GM19023 (cell line): ENCODE results near the gene RBBP6.
"Not testable (repeated sequence)": the region's sequence is repeated elsewhere in the genome, so short reads cannot be mapped to it uniquely, and the experiment has no call there.

Experiments
- ATAC-seq: cut with Tn5 transposase; IDR thresholded peaks from one replicate; pipeline ENCODE4 v1.9.1; 2021; ENCODE audit warnings: mild to moderate bottlenecking, moderate library complexity; ENCODE audit not compliant: unreplicated experiment

The RBBP6 gene

GRCh38 chr16:24562811-24563210 is 23.4 kb downstream of the RBBP6 start:
- ATAC-seq = no peak

- no peak for ATAC-seq
Measured at GRCh38 chr16:24568392-24568791, 29.0 kb downstream of the RBBP6 start.

- ATAC-seq = no peak
Measured at GRCh38 chr16:24571096-24571495, 31.7 kb downstream of the RBBP6 start.

GRCh38 chr16:24572069-24572468 is 32.7 kb downstream of the RBBP6 start:
- no peak for ATAC-seq

- ATAC-seq = no peak
Measured at GRCh38 chr16:24573141-24573540, 33.8 kb downstream of the RBBP6 start.

- not testable (repeated sequence) for ATAC-seq
Measured at GRCh38 chr16:24574515-24575485, 35.4 kb downstream of the RBBP6 start.

- not testable (repeated sequence) for ATAC-seq
Measured at GRCh38 chr16:24575791-24576190, 36.4 kb downstream of the RBBP6 start.

GRCh38 chr16:24577167-24577566 is 37.8 kb downstream of the RBBP6 start:
- ATAC-seq = no peak

- no peak for ATAC-seq
Measured at GRCh38 chr16:24580665-24581064, 41.3 kb downstream of the RBBP6 start.

- ATAC-seq = no peak
Measured at GRCh38 chr16:24583494-24583893, 44.1 kb downstream of the RBBP6 start.

GRCh38 chr16:24589997-24590396 is 50.6 kb downstream of the RBBP6 start:
- no peak for ATAC-seq

- ATAC-seq = no peak
Measured at GRCh38 chr16:24598777-24599437, 59.5 kb downstream of the RBBP6 start.

- no peak for ATAC-seq
Measured at GRCh38 chr16:24609417-24609739, 70.0 kb downstream of the RBBP6 start.

- ATAC-seq = no peak
Measured at GRCh38 chr16:24609740-24610415, 70.5 kb downstream of the RBBP6 start.

GRCh38 chr16:24610416-24610755 is 71.0 kb downstream of the RBBP6 start:
- no peak for ATAC-seq

GRCh38 chr16:24611310-24611709 is 71.9 kb downstream of the RBBP6 start:
- ATAC-seq = no peak

GRCh38 chr16:24612656-24613055 is 73.3 kb downstream of the RBBP6 start:
- no peak for ATAC-seq

GRCh38 chr16:24613267-24613666 is 73.9 kb downstream of the RBBP6 start:
- ATAC-seq = not testable (repeated sequence)

- no peak for ATAC-seq
Measured at GRCh38 chr16:24617502-24617901, 78.1 kb downstream of the RBBP6 start.
